Psoas muscle (tissue), 8 donors: ENCODE results near the gene DELE1. TPM values are rescaled to one million over a fixed set of nuclear protein-coding genes. Genes with fewer than 3 reads are reported as not detected.

Experiments
- ATAC-seq, 4 donors: fragments of 200-7000 bp; cut with Tn5 transposase; one replicate each; pipeline ENCODE4 v1.9.1; 2020; ENCODE audit warnings: moderate library complexity in 3 of 4, mild to moderate bottlenecking in 2 of 4
- DNase-seq, 2 donors: peaks; one replicate each; pipeline ENCODE4 v3.0.0-alpha.2; 2020
- H3K27ac ChIP-seq: fragments of 200-600 bp; one replicate; pipeline ENCODE4 v1.8.0; 2022
- H3K27me3 ChIP-seq, 3 donors: fragments of 200-600 bp in 1 of 3; one replicate each; pipeline versions ENCODE4 v1.6.1 to v1.8.0; 2013 to 2022; ENCODE audit warnings: low read length in 2 of 3, mild to moderate bottlenecking in 2 of 3, moderate library complexity in 1 of 3; ENCODE audit not compliant: insufficient read depth in 3 of 3
- H3K36me3 ChIP-seq, 2 donors: fragments of 200-600 bp in 1 of 2; one replicate each; pipeline versions ENCODE4 v1.6.1 to v1.8.0; 2013 to 2022; ENCODE audit warnings: low read depth in 1 of 2, mild to moderate bottlenecking in 1 of 2, moderate library complexity in 1 of 2; ENCODE audit not compliant: insufficient read depth in 1 of 2
- H3K4me1 ChIP-seq: fragments of 200-600 bp; one replicate; pipeline ENCODE4 v1.8.0; 2022
- H3K4me3 ChIP-seq: fragments of 200-600 bp; one replicate; pipeline ENCODE4 v1.8.0; 2022; ENCODE audit warnings: mild to moderate bottlenecking
- H3K9me3 ChIP-seq: fragments of 200-600 bp; one replicate; pipeline ENCODE4 v1.8.0; 2022
- WGBS, 3 donors: extraction: QIAGEN DNeasy Blood & Tissue Kit; methylation state at CpG; one replicate each; pipeline versions ENCODE4 v1.1.6 to v1.1.7; 2013; 5-methylcytosine and 5-hydroxymethylcytosine counted together
- intact Hi-C, 2 donors: fragments of 100-400 bp; cut with DNase I; formaldehyde crosslinking; loops; one replicate each; pipeline versions ENCODE4 v1.11.0 to v1.14.2; 2022
- polyA plus RNA-seq, 3 donors: library from polyadenylated mRNA; stranded (reverse); fragments of 200-250 nt; gene quantifications; one replicate each; pipeline ENCODE4 v1.2.3, GENCODE V29; 2013
- total RNA-seq, 4 donors: library from RNA; stranded (reverse); fragmentation: NEBNext Ultra II Directional in 2 of 4; extraction: Animal tissue kit (Norgen Biotek cat#: 25700) in 2 of 4; gene quantifications; one replicate each; pipeline versions ENCODE4 v1.2.1 to v1.2.4, GENCODE V29; 2021 to 2023
- TF ChIP-seq, protein P1 (sequence below): fragments of 200-600 bp; IDR thresholded peaks from one replicate; pipeline ENCODE4 v1.8.0; 2022; ENCODE audit warnings: antibody characterized with exemption
- donor health status: healthy with polysubstance abuse.
- donor health status: DM: no; HTN: no; CAD: no; lungs with moderate emphysema.
- donor health status: Bipolar disorder and iron deficiency.
- donor health status: healthy.
- donor health status: DM: yes; HTN: yes; CAD: no.
- donor health status: DM: no; HTN: no; CAD: no.
- donor health status: DM: no; HTN: no; CAD: no.
- donor health status: DM: yes; HTN: yes; CAD: no.

Gene DELE1
- total and polyA plus RNA-seq, 7 donors: 23.1 to 65.5 (median 40.5) TPM

DNA sequence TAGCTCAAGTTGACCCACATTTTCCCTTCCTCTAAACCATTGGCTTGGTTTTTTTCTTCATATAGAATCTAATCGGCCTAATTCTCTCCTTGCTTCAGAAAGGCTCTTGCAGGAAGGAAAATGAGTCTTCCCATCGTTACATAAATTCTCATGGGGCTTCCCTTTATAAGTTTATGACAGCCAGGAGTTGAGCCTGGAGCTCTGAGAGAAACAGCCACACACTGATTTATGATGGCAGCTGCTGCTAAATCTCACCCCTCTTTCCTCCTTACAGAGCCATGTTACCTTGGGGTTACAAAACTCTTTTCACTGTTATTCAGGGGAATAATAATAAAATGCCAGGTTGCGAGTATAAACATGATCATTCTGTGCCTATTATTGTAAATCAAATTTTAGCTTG is 40.0 kb downstream of the DELE1 start:
- DNase-seq: no peak
- intact Hi-C loops: loop anchor here in 1 of 2 donors (5.0 kb wide), 1 partner anchor 86 kb away; the partner anchor contains the start of gene PCDH1
- no peaks in the 10 kb centered on the region for H3K27me3 ChIP-seq

GRCh38 chr5:141965071-141965470 is 41.4 kb downstream of the DELE1 start:
- intact Hi-C loops: no loop called here
- WGBS, 3 donors: 32 to 44% (median 41%) methylated on average over 7 of the region's 7 CpGs
- Histone ChIP-seq H3K9me3 (no peaks in the 10 kb centered on the region), H3K4me1 (peaks cover 11% of the 10 kb centered on the region), H3K27ac (no peak overlapping the region), H3K27me3 (no peaks in the 10 kb centered on the region), H3K4me3 (no peak overlapping the region), H3K36me3 (no peaks in the 10 kb centered on the region)
- ATAC-seq (no peak), DNase-seq (no peak)
- TF ChIP-seq, protein P1, sequence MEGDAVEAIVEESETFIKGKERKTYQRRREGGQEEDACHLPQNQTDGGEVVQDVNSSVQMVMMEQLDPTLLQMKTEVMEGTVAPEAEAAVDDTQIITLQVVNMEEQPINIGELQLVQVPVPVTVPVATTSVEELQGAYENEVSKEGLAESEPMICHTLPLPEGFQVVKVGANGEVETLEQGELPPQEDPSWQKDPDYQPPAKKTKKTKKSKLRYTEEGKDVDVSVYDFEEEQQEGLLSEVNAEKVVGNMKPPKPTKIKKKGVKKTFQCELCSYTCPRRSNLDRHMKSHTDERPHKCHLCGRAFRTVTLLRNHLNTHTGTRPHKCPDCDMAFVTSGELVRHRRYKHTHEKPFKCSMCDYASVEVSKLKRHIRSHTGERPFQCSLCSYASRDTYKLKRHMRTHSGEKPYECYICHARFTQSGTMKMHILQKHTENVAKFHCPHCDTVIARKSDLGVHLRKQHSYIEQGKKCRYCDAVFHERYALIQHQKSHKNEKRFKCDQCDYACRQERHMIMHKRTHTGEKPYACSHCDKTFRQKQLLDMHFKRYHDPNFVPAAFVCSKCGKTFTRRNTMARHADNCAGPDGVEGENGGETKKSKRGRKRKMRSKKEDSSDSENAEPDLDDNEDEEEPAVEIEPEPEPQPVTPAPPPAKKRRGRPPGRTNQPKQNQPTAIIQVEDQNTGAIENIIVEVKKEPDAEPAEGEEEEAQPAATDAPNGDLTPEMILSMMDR: no peak

More for the DNA sequence above, 40.0 kb downstream of the DELE1 start:
- H3K4me3 ChIP-seq: no peak overlapping the region
- 28 to 35% (median 33%) methylated on average over 3 of the region's 3 CpGs for WGBS, 3 donors
- no peaks in the 10 kb centered on the region for H3K36me3 ChIP-seq
- no peaks in the 10 kb centered on the region for H3K9me3 ChIP-seq
- H3K4me1 ChIP-seq: peaks cover 5% of the 10 kb centered on the region
- no peak overlapping the region for H3K27ac ChIP-seq
- ATAC-seq: no peak
- TF ChIP-seq, protein P1: no peak

GRCh38 chr5:141966275-141966962 is 42.7 kb downstream of the DELE1 start:
- 86 to 96% (median 88%) methylated on average over 4 of the region's 4 CpGs for WGBS, 3 donors
- ATAC-seq: no peak
- Histone ChIP-seq H3K9me3 (no peaks in the 10 kb centered on the region), H3K36me3 (peaks cover 0 to 7% of the 10 kb centered on the region in 2 donors), H3K27me3 (no peaks in the 10 kb centered on the region), H3K4me1 (peaks cover 16% of the 10 kb centered on the region), H3K27ac (no peak overlapping the region), H3K4me3 (no peak overlapping the region)
- TF ChIP-seq, protein P1: no peak
- DNase-seq: no peak
- intact Hi-C loops: no loop called here

- H3K27me3 ChIP-seq: no peaks in the 10 kb centered on the region
- intact Hi-C loops: no loop called here
- TF ChIP-seq, protein P1: no peak
Observed at GRCh38 chr5:141966963-141967333, 43.3 kb downstream of the DELE1 start.

More at GRCh38 chr5:141966963-141967333, 43.3 kb downstream of the DELE1 start:
- 98 to 100% (median 99%) methylated on average over 2 of the region's 2 CpGs for WGBS, 3 donors
- ATAC-seq (no peak), DNase-seq (no peak)
- Histone ChIP-seq H3K4me3 (no peak overlapping the region), H3K36me3 (peaks cover 0 to 7% of the 10 kb centered on the region in 2 donors), H3K9me3 (no peaks in the 10 kb centered on the region), H3K4me1 (peaks cover 16% of the 10 kb centered on the region), H3K27ac (no peak overlapping the region)
